Astrocyte of the hippocampus (primary cell): ENCODE data around the gene SCFD2.
A peak's percentile ranks its signal among the peaks of the same experiment; 100 is the strongest.
"Not testable (repeated sequence)": the region's sequence is repeated elsewhere in the genome, so short reads cannot be mapped to it uniquely, and the experiment has no call there.

Source experiments
- DNase-seq: peaks from one replicate; pipeline ENCODE4 v3.0.0; 2011; ENCODE audit warnings: low read depth, low spot score

The SCFD2 gene

GRCh38 chr4:52860361-52860760, 505.5 kb downstream of the SCFD2 start:
- DNase-seq: no peak

- DNase-seq: no peak
Observed at GRCh38 chr4:52856801-52857200, 509.1 kb downstream of the SCFD2 start.

GRCh38 chr4:52853351-52853750, 512.5 kb downstream of the SCFD2 start:
- DNase-seq: peak; percentile 46

GRCh38 chr4:52852711-52853110, 513.1 kb downstream of the SCFD2 start:
- peak; percentile 38 for DNase-seq

GRCh38 chr4:52852041-52852440, 513.8 kb downstream of the SCFD2 start:
- no peak for DNase-seq

DNA sequence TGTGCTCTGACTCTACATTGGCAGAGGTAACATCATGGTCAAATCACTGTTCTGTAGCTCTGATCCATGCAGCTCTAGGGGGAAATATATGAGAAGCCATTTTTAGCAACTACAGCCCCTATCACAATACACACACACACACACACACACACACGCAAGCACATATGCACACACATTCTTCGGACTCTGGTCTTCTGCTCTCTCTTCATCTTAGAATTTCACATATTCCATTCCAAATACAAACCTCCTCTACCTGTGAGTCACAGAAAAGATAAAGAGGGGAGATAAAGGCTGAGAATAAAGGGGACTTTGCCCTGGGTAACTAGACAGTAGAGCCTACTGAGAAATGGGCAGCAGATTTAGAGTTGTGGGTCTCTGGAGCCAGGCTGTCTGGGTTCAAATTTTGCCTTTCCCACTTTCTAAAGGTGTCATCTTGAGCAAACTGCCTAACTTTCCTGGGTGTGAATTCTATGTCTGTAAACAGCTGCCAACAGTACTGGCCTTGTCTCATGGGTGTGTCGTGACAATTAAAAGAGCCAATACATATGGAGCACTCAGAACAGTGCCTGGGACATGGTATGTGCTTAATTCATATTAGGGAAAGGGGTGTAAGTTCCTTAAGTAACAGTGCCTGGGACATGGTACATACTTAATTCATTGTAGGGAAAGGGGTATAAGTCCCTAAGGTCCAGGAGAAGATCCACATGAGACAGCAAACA, 515.3 kb downstream of the SCFD2 start:
- no peak for DNase-seq

- no peak for DNase-seq
Observed at GRCh38 chr4:52848254-52848653, 517.6 kb downstream of the SCFD2 start.

DNA sequence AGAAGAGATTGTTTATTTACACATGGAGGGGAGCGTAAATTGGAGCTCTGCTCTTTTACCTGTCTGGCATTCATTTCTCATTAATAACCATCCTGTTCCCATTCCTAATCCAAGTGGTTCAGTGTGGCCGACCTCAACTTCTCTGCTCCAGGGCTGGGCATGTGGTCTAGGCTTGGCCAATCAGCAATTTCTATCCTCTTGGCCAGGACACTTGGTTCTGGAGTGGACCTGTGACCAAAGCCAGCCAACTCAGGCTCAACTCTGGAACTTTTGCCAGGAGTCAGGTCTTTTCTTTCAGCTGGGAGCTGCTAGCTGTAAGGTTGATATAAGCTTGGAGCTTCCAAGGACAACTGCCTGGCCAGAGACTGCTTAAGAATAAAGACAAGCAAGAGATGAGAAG, 519.4 kb downstream of the SCFD2 start:
- no peak for DNase-seq

DNA sequence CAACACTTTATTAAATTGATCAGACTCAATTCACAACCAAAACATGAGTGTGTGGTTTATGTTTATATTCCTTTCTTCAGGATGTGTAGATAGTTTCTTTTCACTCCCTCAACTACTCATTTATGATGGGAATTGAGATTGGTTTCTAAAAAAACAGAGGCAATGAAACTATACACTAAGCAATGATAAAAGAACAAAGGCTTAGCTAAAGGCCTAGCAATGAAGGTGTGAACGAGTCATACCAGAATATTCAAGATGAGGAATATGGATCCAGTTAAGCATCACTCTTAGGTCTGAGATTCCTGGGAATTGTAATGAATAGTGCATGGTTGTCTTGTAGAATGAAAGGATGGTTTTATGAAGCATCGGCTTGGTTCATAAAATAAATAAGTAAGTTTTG, 521.3 kb downstream of the SCFD2 start:
- no peak for DNase-seq

GRCh38 chr4:52843958-52844357, 521.9 kb downstream of the SCFD2 start:
- DNase-seq: no peak

- no peak for DNase-seq
Observed at GRCh38 chr4:52843351-52843750, 522.5 kb downstream of the SCFD2 start.

GRCh38 chr4:52842792-52843191, 523.1 kb downstream of the SCFD2 start:
- no peak for DNase-seq

GRCh38 chr4:52841682-52842456, 524.0 kb downstream of the SCFD2 start:
- DNase-seq: peak; percentile 79

DNA sequence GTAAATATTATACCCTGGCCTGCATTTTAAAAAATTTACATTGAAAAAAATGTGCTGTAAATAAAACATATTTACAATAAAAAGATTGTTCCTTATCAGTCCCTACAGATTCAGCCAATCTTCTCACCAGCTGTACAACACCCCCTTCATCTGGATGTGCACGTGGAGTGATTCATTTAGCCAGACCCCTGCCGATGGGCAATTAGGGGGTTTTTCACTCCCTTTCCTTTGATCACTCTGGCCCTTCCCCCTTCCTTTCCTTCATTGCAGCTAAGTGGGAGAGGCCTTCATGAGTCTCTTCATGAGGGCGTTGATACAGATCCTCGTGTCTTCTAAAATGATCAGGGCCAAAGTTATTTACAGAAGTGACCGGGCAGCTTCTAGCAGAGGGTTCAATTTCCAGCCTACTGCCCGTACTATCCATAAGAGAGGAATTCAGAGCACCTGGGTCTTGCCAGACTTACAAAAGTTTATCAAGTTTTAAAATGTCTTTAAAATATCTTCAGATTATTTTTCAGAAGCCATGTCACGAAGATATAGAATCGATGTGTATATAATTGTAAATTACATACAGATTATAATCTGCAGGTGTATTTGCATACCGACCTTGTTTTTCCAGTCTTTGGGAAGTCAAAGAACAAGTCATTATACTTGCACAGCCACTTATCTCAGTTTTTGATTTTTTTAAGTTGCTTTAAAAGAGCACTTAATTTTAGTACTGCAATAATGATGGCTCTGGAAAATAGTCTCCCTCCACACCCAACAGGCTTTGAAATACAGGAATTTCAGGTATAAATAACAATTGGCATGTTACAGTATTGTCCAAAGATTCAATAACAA, 525.1 kb downstream of the SCFD2 start:
- DNase-seq: no peak

- peak; percentile 37 for DNase-seq
Observed at GRCh38 chr4:52838729-52839586, 526.9 kb downstream of the SCFD2 start.

DNA sequence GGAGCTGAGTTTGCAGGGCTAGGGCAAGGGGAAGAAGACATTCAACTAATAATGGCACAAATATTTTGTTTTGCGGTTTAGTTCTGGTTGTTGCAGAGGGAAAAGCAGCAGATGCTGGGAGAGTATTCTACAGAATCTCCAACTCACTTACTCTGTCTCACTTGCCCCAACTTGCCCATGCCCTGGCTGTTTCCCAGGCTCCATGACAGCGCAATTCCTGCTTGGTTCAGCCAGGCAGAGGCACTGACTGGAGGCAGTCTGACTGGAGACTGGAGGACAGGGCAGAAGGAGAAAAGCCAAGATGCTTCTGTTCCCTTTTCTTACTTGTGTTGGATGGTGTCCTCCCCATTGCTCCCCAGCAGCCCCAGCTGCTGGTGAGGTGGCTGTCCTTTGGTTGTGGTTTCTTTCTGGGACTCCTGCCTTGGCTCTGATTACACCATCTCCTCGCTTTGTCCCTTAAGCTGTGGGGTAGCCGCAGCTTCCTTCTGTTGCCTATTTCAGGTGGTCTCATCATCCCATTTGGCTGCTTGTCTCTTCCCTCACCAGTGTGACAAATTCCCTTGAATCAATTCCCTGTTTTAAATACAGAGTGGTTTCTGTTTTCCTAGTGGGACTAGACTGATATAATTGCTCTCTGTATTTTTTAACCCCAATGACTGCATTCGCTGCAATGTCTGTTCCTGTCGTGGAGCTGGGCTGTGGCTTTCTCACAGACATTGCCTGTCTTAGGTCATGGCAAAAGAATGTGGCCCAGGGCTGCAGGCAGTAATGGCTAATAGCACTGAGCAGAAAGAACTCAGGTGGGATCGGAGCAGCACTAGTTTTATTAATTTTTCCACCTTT, 527.9 kb downstream of the SCFD2 start:
- DNase-seq: peak; percentile 92

DNA sequence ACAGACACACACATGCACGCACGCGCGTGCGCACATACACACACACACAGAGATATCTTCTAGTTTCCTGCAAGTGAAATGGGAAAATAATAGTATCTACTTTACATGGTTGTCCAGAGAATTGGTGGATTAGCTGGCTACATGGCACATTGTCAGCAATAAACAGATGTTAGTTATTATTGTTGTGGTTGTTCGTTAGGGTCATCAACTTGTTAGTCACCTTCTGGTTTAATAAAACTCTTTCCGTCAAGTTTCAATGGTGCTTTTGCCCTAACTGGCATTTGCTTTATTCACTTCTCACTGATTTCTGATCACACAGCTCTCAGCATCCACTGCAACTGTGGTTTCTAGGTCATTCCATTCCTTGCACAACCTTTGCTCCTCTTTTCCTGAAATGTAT, 529.2 kb downstream of the SCFD2 start:
- DNase-seq: no peak

DNA sequence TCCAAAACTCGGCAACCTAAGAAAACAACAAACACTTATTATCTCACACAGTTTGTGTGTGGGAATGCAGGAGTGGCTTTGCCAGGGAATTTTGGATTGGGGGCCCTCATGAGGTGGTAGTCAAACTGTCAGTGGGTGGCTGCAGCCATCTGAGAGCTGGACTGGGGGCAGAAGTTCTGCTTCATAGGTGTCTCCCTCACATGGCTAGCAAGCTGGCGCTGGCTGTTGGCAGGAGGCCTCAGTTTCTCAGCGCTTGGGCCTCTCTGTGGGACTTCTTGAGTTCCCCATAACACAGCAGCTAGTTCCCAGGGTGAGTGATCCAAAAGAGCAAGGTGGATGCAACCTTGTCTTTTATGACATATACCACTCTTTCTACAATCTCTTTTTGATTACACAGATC, 529.7 kb downstream of the SCFD2 start:
- DNase-seq: no peak

DNA sequence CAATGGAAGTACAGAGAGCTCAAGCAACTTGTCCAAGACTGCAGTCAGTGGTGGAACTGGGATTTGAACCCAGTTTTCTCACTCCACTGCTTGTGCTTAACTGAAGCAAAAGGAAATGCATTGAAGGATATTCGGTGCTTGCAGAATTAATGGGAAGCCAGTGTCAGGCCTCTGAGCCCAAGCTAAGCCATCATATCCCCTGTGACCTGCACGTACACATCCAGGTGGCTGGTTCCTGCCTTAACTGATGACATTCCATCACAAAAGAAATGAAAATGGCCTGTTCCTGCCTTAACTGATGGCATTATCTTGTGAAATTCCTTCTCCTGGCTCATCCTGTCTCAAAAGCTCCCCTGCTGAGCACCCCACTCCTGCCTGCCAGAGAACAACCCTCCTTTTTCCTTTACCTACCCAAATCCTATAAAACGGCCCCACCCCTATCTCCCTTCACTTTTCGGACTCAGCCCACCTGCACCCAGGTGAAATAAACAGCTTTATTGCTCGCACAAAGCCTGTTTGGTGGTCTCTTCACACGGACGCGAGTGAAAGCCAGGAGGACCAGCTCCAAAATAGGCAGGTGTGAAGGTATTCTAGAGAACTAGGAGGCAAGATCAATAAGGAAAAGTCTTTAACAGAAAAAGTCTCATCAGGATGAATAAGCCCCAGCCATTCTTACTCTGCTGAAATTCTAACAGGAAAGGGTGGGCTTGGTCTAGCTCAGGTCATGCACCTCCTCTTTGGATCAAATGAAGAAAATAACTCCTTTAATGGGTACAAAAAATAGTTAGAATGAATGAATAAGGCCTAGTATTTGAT, 531.0 kb downstream of the SCFD2 start:
- DNase-seq: not testable (repeated sequence)
